Measurements from ENCODE around the gene TMEM108.

DNA sequence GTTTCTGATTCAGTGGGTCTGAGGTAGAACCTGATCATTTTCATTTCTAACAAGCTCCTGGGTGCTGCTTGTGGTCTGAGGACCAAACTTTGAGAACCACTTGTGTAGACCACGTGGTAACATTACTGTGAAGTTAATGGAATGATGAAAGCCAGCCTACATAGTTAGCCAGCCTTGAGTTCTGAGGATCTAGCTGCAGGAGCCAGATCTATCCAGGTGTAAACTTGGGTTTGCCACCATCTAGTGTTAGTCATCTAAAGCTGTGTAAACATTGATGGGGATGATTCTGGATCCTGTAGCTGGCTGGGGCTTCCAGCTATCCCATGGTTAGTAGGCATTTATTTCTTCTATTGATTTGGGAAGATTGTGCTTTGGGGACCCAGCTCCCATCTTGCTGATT lies 170.0 kb downstream of the TMEM108 start:
- TF ChIP-seq CTCF (IDR thresholded peaks at IDR 0.05) (no peak), POLR2A (IDR thresholded peaks at IDR 0.05) (no peak), EP300 (IDR thresholded peaks at IDR 0.05) (no peak)
